ENCODE data around the gene MAPT.

- no peak for TF ChIP-seq CTCF (conservative IDR thresholded peaks at IDR 0.05; ENCODE audit: low read depth, low read length)
- TF ChIP-seq EZH2 (IDR thresholded peaks at IDR 0.05; ENCODE audit: low read length, unreplicated experiment): no peak
Measured at GRCh38 chr17:45910667-45911066, 16.3 kb downstream of the MAPT start.

All from PC-3 (cell line).